ENCODE results near the gene CARMIL1.

CARMIL1 gene

DNA sequence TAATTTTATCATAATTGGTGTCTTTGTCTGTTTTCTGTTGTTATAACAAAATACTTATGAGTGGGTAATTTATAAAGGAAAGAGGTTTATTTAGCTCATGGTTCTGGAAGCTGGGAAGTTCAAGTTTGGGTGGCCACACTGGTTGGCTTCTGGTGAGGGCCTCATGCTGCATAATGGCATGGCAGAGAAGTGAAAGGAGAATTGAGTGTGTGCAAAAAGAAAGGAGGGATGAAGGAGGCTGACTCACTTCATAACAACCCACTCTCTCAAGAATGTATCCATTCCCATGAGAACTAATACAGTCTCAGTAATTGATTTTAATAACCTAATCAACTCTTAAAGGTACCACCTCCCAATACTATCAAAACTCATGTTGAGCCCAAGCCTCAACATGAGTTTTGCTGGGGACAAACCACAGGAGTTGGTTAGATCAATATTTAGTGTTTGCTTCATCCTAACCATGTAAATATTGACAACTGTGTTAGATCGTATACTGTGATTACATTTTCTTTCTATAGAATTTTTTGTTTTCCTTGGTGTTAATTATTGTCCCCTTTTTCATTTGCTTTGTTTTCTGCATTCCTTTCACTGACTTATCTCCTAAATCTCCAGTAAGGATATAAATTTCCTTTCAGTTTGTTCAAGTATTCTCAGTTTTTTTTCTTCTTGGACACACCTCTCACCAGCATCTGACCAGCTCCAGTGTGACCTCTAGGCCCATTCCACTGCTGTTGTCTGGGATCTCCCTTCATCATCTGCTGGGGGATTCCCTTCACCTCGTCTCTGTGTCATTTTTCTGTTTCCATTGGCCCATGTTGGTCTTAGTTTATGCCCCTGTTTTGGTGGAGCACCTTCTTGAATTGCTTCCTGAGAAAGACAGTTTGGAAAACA, 318.0 kb downstream of the CARMIL1 start:
- no peaks in the 10 kb centered on the region for H3K36me3 ChIP-seq
- no peak for DNase-seq
- no peak overlapping the region for H3K4me3 ChIP-seq (ENCODE audit: low read depth, low read length)
- TF ChIP-seq, protein P1, sequence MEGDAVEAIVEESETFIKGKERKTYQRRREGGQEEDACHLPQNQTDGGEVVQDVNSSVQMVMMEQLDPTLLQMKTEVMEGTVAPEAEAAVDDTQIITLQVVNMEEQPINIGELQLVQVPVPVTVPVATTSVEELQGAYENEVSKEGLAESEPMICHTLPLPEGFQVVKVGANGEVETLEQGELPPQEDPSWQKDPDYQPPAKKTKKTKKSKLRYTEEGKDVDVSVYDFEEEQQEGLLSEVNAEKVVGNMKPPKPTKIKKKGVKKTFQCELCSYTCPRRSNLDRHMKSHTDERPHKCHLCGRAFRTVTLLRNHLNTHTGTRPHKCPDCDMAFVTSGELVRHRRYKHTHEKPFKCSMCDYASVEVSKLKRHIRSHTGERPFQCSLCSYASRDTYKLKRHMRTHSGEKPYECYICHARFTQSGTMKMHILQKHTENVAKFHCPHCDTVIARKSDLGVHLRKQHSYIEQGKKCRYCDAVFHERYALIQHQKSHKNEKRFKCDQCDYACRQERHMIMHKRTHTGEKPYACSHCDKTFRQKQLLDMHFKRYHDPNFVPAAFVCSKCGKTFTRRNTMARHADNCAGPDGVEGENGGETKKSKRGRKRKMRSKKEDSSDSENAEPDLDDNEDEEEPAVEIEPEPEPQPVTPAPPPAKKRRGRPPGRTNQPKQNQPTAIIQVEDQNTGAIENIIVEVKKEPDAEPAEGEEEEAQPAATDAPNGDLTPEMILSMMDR (IDR thresholded peaks at IDR 0.05; ENCODE audit: low read depth, low read length): no peak
- H3K4me1 ChIP-seq: peaks cover 7% of the 10 kb centered on the region
- H3K9me3 ChIP-seq: no peaks in the 10 kb centered on the region
- no peaks in the 10 kb centered on the region for H3K27me3 ChIP-seq

DNA sequence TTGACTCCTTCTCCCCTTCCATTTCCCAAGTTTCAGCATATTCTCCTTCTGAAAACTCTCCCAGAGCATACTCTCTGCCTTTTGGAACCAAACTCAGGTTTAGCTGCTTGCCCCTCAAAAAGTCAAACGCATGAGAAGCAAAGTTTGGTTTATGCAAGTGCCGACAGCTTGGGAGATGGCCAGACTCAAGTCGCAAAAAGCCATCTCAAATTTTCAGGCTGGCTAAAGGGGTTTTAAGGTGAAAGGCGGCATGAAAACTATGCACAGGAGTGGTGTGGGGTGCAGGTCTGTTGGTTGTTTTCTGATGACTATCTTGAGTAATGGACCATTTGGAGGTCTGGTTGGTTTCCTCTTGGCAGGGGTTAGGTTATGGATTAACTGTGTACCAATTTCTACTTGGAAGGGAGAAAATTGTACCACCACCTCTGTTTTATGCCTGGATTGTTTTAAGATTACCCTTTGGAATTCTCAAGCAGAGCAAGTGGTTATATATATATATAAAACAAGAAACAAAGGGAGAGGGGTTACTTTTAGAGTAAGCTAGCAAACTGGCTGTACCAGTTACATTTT, 320.4 kb downstream of the CARMIL1 start:
- Histone ChIP-seq H3K27me3 (no peaks in the 10 kb centered on the region), H3K36me3 (no peaks in the 10 kb centered on the region), H3K4me1 (peaks cover 7% of the 10 kb centered on the region), H3K4me3 (ENCODE audit: low read depth, low read length) (no peak overlapping the region), H3K9me3 (no peaks in the 10 kb centered on the region)
- DNase-seq: no peak
- TF ChIP-seq, protein P1 (IDR thresholded peaks at IDR 0.05; ENCODE audit: low read depth, low read length): no peak

DNA sequence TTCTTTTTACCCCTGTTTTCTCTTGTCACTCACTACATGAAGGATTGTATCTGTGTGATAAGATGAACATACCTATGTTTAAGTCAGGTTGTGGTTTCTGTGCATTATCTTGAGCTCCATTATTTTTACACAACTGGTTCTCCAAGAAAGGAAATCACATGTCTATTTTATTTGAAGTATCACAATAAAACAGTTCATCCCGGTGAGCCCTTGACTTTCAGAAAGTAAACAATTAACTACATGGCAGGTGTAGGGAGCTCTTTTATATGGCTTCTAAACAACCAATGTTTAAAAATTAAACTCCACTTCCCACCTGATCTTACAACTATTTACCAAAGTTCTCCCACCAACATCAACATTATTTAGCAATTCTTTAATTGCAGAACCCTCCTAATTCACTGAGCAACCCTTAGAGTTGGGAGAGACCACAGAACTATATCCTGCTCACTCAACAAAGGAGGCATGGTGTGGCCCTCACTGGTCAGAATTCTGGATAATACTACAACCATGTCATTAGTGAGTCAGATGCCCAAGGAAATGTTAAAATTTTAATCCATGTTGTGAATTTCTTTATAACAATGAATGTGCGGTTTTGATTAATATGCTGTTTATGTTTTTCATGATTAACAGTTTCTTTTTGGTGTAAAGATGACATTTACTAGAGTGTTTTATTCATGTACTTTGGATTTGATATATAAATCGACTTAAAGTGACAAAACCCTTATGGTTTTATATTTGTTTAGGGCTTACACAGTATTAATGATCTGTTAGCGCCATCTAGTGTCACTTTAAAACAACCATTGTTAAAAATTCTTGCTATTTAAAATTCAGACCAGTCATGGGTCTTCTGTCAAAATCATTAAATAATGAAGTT, 322.9 kb downstream of the CARMIL1 start:
- Histone ChIP-seq H3K4me3 (ENCODE audit: low read depth, low read length) (no peak overlapping the region), H3K27me3 (no peaks in the 10 kb centered on the region), H3K4me1 (peaks cover 7% of the 10 kb centered on the region), H3K36me3 (no peaks in the 10 kb centered on the region), H3K9me3 (no peaks in the 10 kb centered on the region)
- TF ChIP-seq, protein P1 (IDR thresholded peaks at IDR 0.05; ENCODE audit: low read depth, low read length): peak; percentile 46; the same call in 1 of the 2 replicates
- no peak for DNase-seq

DNA sequence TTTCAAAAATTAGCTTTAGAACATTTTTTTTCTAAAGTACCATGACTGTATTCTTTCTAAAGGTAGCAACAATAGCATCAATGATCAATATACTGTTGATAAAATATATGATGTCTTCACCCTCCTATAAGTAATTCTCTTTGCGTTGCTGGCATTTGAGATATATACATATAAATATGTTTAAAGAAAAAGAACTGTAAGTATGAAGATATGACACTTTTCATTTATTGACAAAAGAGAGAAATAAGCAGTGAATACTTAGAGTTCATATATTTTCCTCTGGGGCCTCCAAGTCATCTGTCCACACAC, 323.5 kb downstream of the CARMIL1 start:
- peaks cover 7% of the 10 kb centered on the region for H3K4me1 ChIP-seq
- TF ChIP-seq, protein P1 (IDR thresholded peaks at IDR 0.05; ENCODE audit: low read depth, low read length): no peak
- H3K27me3 ChIP-seq: no peaks in the 10 kb centered on the region
- no peaks in the 10 kb centered on the region for H3K9me3 ChIP-seq
- no peaks in the 10 kb centered on the region for H3K36me3 ChIP-seq
- H3K4me3 ChIP-seq (ENCODE audit: low read depth, low read length): no peak overlapping the region
- no peak for DNase-seq

DNA sequence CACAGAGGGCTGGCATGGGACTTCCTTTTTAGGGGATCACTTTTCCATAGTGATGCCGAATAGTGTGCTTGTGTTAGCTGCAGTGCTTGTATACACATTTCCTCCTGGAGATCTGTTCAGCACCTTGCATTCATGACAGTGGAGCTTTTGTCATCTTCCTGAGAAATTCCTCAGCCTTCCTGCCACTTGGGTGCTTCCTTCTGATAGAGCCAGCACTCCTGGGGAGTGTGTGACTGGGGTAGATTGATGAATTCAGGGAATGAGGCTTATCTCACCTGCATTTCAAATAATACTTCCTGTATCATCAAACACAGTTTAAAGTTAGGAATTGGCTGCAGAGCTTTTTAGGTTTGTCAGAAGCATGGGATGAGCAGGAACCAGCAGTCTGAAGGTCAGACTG, 324.1 kb downstream of the CARMIL1 start:
- no peak for DNase-seq
- Histone ChIP-seq H3K27me3 (no peaks in the 10 kb centered on the region), H3K36me3 (no peaks in the 10 kb centered on the region), H3K9me3 (no peaks in the 10 kb centered on the region), H3K4me3 (ENCODE audit: low read depth, low read length) (no peak overlapping the region), H3K4me1 (peaks cover 7% of the 10 kb centered on the region)
- TF ChIP-seq, protein P1 (IDR thresholded peaks at IDR 0.05; ENCODE audit: low read depth, low read length): no peak

All from BE2C (cell line).